DMS153 (cell line): ENCODE results near the gene PAM16.

Source experiments
- DNase-seq: peaks from one replicate; lab custom pipeline; 2025; lab: John Stamatoyannopoulos, UW

The PAM16 gene

DNA sequence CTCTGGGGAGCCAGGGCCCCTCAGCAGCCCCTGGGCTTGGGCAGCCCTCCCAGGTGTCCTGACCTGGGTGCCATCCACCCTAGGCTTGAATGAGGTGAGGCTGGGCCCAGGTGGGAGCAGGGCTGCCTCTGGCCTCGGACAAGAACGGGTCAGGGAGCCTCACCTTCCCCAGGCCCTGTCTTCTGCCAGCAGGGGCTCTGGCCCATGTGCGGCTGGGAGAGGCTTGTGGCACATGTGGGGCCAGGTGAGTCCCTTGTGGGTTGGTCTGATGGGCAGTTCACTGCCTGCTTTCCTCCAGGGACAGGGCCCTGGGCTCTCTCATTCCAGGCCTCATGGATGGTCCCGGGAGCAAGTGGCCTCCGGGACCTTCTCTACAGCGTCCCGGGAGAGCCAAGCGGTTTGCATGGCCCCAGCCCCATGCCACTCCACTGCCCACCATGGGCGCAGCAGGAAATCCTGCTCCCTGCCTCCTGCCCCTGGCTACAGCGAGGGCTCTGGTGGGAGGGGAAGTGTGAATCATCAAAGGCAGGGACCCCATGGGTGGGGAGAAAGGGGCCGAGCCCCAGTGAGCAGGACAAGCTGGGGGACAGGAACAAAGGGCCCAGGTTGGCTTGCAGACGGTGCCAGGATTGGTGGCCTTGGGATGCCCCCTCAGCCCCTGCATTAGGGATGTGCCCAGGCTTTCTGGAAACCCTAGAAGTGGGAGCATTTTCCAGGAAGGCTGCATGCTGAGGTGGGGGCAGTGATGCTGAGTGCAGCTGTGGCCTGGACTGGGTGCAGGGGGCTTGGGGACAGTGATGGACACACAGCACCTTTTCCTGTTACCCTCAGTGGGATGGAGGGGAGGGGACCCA lies 32.7 kb upstream of the PAM16 start:
- no peak for DNase-seq

- DNase-seq: no peak
These were observed 31.8 kb upstream of the PAM16 start for GRCh38 chr16:4382795-4383357.

DNA sequence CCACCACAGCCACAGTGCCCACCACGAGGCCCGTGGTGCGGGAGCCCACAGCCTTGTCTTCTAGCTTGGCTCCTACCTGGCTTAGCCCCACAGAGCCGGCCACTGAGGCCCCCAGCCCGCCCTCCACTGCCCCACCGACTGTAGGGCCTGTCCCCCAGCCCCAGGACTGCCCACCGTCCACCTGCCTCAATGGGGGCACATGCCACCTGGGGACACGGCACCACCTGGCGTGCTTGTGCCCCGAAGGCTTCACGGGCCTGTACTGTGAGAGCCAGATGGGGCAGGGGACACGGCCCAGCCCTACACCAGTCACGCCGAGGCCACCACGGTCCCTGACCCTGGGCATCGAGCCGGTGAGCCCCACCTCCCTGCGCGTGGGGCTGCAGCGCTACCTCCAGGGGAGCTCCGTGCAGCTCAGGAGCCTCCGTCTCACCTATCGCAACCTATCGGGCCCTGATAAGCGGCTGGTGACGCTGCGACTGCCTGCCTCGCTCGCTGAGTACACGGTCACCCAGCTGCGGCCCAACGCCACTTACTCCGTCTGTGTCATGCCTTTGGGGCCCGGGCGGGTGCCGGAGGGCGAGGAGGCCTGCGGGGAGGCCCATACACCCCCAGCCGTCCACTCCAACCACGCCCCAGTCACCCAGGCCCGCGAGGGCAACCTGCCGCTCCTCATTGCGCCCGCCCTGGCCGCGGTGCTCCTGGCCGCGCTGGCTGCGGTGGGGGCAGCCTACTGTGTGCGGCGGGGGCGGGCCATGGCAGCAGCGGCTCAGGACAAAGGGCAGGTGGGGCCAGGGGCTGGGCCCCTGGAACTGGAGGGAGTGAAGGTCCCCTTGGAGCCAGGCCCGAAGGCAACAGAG lies 31.0 kb upstream of the PAM16 start:
- DNase-seq: no peak

GRCh38 chr16:4381072-4381934 lies 30.2 kb upstream of the PAM16 start:
- DNase-seq: no peak

DNA sequence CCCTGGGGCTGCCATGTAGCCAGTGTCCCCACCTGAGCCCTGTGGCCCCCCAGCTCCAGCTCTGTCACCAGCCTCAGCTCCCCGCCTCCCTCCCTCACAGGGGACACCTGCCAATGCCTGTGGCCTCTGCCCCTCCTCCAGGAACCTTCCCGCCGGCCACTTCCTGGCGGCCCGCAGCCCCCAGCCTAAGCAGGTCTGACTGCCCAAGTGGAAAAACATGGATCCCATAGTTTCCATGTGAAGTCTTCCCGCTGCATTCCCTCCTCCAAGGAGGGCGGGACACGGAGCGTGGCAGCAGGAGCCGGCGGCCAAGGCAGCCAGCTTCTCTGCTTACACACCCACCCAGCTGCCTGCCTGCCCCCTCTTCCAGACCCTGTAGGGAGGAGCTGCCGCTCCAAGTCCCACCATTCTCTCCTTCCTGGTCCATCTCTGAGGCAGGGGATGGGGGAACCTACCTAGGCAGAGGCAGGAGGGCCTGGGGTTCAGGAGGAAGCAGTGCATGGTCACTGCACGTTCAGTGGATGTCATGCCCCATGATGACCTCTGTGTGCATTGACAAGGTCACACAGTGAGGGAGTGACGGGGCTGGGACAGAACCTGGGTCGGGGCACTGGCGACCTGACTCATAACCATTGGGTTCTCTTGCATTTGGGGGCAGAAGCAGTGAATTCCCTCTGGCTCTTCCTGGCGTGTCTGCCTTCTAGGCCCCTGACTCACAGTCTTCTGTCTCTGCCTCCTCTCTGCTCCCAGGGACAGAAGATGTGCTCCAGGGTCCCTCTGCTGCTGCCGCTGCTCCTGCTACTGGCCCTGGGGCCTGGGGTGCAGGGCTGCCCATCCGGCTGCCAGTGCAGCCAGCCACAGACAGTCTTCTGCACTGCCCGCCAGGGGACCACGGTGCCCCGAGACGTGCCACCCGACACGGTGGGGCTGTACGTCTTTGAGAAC lies 29.3 kb upstream of the PAM16 start:
- DNase-seq: no peak

- no peak for DNase-seq
These were observed 28.0 kb upstream of the PAM16 start for GRCh38 chr16:4378999-4379690.

DNA sequence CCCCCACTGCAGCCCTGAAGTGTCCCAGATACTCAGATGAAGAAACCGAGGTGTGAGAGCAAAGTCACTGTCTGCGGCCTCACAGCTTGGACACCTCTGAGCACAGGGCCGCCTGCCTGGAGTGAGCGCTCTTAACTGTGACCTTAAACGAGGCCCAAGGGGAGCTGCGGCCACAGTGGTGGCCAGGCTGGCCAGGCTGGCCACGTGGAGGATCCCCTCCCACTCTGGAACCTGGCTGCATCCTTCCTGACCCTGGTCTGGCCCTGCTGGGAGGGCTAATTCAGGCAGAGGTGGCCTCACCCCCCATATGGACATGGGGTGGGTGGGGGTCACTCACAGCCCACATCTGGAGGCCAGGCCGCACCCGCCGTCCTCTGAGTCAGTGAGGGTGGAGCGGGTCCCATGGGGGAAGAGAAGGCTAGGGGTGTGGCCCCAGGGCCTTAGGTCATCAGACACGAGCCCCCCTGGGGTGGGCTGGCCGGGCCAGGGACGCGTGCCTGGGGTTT lies 27.1 kb upstream of the PAM16 start:
- DNase-seq: no peak

DNA sequence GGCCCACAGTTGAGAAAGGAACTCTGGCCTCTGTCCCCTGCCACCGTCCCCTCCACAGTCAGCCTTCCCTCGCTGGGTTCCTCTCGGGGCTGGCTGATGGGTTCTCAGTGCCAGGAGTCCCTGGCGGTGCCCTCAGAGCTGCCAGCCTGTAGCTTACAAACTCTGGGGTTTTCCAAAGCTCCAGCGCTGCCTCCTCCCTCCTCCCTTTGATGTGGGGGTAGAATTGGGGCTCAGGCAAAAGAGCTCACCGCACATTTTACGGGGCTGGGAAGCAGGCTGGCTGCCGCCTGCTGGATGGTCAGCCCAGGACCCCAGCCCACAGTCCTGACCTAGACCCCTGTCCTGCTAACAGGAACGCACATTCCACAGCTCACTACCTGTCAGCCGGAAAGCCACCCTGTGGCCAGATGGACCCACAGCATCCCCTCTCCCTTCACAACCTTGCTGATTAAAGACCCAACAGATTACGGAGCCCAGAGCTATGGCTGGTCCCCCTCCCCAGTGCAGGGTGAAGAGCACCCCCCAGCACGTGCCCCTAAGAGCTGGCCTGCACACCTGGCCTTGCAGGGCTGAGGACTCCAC lies 26.5 kb upstream of the PAM16 start:
- no peak for DNase-seq

- no peak for DNase-seq
These were observed 25.9 kb upstream of the PAM16 start for GRCh38 chr16:4376893-4377572.

DNA sequence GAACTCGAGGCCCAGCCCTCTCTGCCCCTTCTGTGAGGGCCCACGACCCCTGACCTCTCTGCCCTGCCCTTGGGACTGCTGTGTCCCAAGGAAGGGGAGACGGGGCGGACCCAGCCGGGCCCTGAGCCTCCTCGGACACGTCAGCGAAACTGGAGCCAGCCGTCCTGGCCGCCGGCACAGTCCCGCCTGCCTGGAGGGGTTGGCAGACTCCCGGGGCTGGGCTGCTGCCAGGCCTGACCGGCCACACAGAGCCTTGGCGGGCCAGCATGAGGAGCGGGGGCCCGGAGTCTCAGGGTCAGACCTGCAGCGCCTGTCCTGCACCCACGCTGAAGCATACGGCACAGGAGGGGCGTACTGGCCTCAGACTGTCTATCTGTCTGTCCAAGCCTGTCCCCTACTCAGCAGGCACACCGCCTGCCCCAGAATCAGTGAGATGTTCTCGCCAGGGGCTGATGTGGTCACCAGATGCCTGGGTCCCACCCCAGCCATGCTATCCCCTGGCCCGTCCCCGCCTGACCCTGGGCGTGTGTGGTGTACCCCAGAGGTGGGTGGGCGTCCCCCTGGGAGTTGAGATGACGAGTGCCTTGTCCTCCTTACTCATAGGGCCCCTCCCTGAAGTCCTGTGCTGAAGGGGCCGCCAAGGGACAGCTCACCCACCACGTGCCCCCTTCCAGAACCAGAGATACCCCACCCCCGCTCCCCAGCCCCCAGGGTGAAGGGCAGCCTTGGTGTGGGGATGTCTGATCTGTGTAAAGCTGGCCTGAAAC lies 25.2 kb upstream of the PAM16 start:
- no peak for DNase-seq

GRCh38 chr16:4375717-4376116 lies 24.6 kb upstream of the PAM16 start:
- no peak for DNase-seq

GRCh38 chr16:4373909-4374742 lies 23.0 kb upstream of the PAM16 start:
- DNase-seq: no peak

DNA sequence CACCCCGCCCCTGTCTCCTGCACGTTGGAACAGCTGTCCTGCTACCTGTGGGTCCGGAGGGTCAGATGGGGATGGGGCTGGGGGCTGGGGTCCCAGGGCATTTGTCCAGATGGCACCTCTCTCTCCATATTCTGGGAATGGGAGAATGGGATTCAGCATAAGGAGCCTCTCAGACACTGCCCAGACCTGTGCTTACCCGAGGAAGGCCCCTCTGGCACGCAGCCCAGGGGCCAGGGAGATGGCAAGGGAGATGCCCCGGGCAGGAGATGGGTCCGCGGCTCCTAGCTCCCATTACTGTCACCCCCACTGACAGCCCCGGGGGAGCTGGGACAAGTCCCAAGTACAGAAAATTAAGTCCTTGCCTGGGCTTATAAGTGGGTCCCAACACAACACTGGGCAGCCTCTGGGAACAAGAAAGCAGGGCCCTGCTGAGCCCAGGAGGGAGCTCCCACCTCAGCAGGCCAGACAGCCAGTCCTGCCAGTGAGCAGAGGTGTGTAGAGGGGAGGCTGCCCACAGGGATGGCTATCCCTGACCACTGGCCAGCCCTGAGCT lies 22.3 kb upstream of the PAM16 start:
- no peak for DNase-seq

- peak; percentile 81 for DNase-seq
These were observed 21.6 kb upstream of the PAM16 start for GRCh38 chr16:4372578-4373355.

GRCh38 chr16:4372001-4372577 lies 21.0 kb upstream of the PAM16 start:
- no peak for DNase-seq
